ENCODE measurements around the gene MYO5B.

DNA sequence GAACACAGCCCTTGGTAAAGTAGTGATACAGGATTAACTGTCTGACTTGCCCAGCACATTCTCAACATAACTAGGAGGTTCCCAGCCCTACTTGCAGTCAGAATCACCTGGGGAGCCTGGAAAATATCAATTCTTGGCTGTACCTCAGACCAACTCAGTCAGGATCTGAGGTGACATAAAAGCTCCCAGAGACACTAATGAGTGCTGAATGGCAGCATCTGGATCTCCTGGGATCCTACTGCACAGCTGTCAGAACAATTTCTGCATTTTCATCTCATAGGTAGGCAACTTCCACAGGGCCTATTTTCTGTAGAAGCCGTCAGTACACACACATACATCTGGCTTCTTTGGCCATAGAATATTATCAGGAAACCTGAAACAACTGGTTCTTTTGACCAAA lies 138.8 kb downstream of the MYO5B start:
- TF ChIP-seq, protein P1, sequence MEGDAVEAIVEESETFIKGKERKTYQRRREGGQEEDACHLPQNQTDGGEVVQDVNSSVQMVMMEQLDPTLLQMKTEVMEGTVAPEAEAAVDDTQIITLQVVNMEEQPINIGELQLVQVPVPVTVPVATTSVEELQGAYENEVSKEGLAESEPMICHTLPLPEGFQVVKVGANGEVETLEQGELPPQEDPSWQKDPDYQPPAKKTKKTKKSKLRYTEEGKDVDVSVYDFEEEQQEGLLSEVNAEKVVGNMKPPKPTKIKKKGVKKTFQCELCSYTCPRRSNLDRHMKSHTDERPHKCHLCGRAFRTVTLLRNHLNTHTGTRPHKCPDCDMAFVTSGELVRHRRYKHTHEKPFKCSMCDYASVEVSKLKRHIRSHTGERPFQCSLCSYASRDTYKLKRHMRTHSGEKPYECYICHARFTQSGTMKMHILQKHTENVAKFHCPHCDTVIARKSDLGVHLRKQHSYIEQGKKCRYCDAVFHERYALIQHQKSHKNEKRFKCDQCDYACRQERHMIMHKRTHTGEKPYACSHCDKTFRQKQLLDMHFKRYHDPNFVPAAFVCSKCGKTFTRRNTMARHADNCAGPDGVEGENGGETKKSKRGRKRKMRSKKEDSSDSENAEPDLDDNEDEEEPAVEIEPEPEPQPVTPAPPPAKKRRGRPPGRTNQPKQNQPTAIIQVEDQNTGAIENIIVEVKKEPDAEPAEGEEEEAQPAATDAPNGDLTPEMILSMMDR (IDR thresholded peaks at IDR 0.05; ENCODE audit: low read depth, low read length, poor library complexity, severe bottlenecking) = no peak
- no peak for TF ChIP-seq EZH2phosphoT487 (IDR thresholded peaks at IDR 0.05; ENCODE audit: borderline replicate concordance, low read length)

Measured in DOHH2 (cell line).